ENCODE results near the gene CYP4V2. TPM values are rescaled to one million over a fixed set of nuclear protein-coding genes. Genes with fewer than 3 reads are reported as not detected.

Gene CYP4V2
- total RNA-seq, 4 donors from 2014 or later: 1.4 to 18.1 (median 7.0) TPM

- Histone ChIP-seq H3K9me3 (no peaks in the 10 kb centered on the region), H3K27ac (peak overlapping the region in 1 of 4 donors; percentile 23), H3K27me3 (peaks cover 0 to 5% (median 0%) of the 10 kb centered on the region in 4 donors), H3K4me3 (no peak overlapping the region), H3K36me3 (no peaks in the 10 kb centered on the region), H3K4me1 (peaks cover 0 to 32% (median 3%) of the 10 kb centered on the region in 3 donors)
- WGBS, 2 donors: 88 to 93% methylated on average over 1 of the region's 1 CpG
- TF ChIP-seq CTCF (IDR thresholded peaks at IDR 0.05) (no peak), POLR2A (IDR thresholded peaks at IDR 0.05) (no peak)
- intact Hi-C loops (cut with DNase I): no loop called here
- DNase-seq: no peak
Observed at GRCh38 chr4:186148336-186148975, 42.9 kb upstream of the CYP4V2 start.

- Histone ChIP-seq H3K4me3 (peak overlapping the region in 1 of 4 donors; percentile 27), H3K4me1 (peaks cover 0 to 23% (median 0%) of the 10 kb centered on the region in 3 donors), H3K27me3 (no peaks in the 10 kb centered on the region), H3K27ac (no peak overlapping the region), H3K9me3 (no peaks in the 10 kb centered on the region), H3K36me3 (peaks cover 0 to 7% (median 0%) of the 10 kb centered on the region in 3 donors)
- 48 to 61% methylated on average over 12 to 13 of the region's 14 CpGs for WGBS, 2 donors
- DNase-seq: no peak
- intact Hi-C loops (cut with DNase I): no loop called here
- TF ChIP-seq CTCF (IDR thresholded peaks at IDR 0.05): peak in 4 of 6 experiments; percentile 17 to 60 (median 40)
- TF ChIP-seq POLR2A (IDR thresholded peaks at IDR 0.05): no peak
Observed at GRCh38 chr4:186149872-186150271, 41.5 kb upstream of the CYP4V2 start.

- TF ChIP-seq CTCF (IDR thresholded peaks at IDR 0.05): no peak
- no peak for TF ChIP-seq POLR2A (IDR thresholded peaks at IDR 0.05)
- no peak for DNase-seq
- peaks cover 0 to 9% (median 0%) of the 10 kb centered on the region in 3 donors for H3K36me3 ChIP-seq
- intact Hi-C loops (cut with DNase I): no loop called here
- peaks cover 0 to 12% (median 0%) of the 10 kb centered on the region in 3 donors for H3K4me1 ChIP-seq
- no peak overlapping the region for H3K4me3 ChIP-seq
- no peak overlapping the region for H3K27ac ChIP-seq
- H3K9me3 ChIP-seq: no peaks in the 10 kb centered on the region
- no peaks in the 10 kb centered on the region for H3K27me3 ChIP-seq
- 85 to 89% methylated on average over 9 to 10 of the region's 13 CpGs for WGBS, 2 donors
Observed at GRCh38 chr4:186150926-186151325, 40.4 kb upstream of the CYP4V2 start.

- 82 to 87% methylated on average over 7 of the region's 7 CpGs for WGBS, 2 donors
- no peaks in the 10 kb centered on the region for H3K9me3 ChIP-seq
- intact Hi-C loops (cut with DNase I): no loop called here
- H3K4me3 ChIP-seq: no peak overlapping the region
- H3K27ac ChIP-seq: no peak overlapping the region
- no peaks in the 10 kb centered on the region for H3K27me3 ChIP-seq
- H3K36me3 ChIP-seq: peaks cover 0 to 15% (median 0%) of the 10 kb centered on the region in 3 donors
- peaks cover 0 to 9% (median 0%) of the 10 kb centered on the region in 3 donors for H3K4me1 ChIP-seq
- TF ChIP-seq POLR2A (IDR thresholded peaks at IDR 0.05): no peak
- TF ChIP-seq CTCF (IDR thresholded peaks at IDR 0.05): no peak
- DNase-seq: no peak
Observed at GRCh38 chr4:186151499-186151898, 39.9 kb upstream of the CYP4V2 start.

- 56 to 100% methylated on average over 1 to 2 of the region's 17 CpGs for WGBS, 2 donors
- H3K36me3 ChIP-seq: peaks cover 0 to 33% (median 0%) of the 10 kb centered on the region in 3 donors
- H3K27me3 ChIP-seq: no peaks in the 10 kb centered on the region
- no peak overlapping the region for H3K4me3 ChIP-seq
- H3K9me3 ChIP-seq: no peaks in the 10 kb centered on the region
- intact Hi-C loops (cut with DNase I): no loop called here
- DNase-seq: no peak
- no peak overlapping the region for H3K27ac ChIP-seq
- H3K4me1 ChIP-seq: no peaks in the 10 kb centered on the region
- TF ChIP-seq POLR2A (IDR thresholded peaks at IDR 0.05) (no peak), CTCF (IDR thresholded peaks at IDR 0.05) (no peak)
Observed at GRCh38 chr4:186158021-186158813, 33.1 kb upstream of the CYP4V2 start.

All from esophagus squamous epithelium (tissue), 5 donors.